Measurements from ENCODE around the gene TNFAIP8.

DNA sequence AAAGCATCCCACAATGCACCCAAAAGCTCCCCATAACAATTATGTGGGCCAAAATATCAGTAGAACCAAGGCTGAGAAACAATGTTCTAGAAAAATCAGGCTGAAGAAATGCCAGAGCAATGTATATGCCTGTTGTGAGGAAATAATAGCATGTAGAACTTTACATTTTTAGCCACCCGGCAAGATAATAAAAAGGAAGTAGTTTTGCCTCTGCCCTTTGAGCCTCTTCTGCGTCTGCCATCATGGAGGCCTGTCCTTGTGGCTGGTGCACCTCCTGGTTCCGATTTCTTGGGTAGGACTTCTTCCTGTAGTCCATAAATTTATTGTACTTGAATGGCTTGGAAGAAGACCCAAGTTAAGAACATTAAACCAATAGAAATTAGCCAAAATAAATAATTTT is 38.9 kb upstream of the TNFAIP8 start:
- TF ChIP-seq TCF12 (IDR thresholded peaks at IDR 0.05) (no peak), RAD21 (IDR thresholded peaks at IDR 0.05; ENCODE audit: low read length) (no peak), YY1 (IDR thresholded peaks at IDR 0.05; ENCODE audit: low read depth) (no peak), MEF2A (IDR thresholded peaks at IDR 0.05; ENCODE audit: borderline replicate concordance, low read depth) (no peak), MXI1 (IDR thresholded peaks at IDR 0.05; ENCODE audit: low read depth, low read length) (no peak), EP300 (IDR thresholded peaks at IDR 0.05; ENCODE audit: borderline replicate concordance in 1 of 2, low read depth in 1 of 2, low read length in 1 of 2) (no peak), ELF1 (IDR thresholded peaks at IDR 0.05) (no peak), RFX5 (IDR thresholded peaks at IDR 0.05; ENCODE audit: low read length) (no peak)
- TF ChIP-seq, protein P1, sequence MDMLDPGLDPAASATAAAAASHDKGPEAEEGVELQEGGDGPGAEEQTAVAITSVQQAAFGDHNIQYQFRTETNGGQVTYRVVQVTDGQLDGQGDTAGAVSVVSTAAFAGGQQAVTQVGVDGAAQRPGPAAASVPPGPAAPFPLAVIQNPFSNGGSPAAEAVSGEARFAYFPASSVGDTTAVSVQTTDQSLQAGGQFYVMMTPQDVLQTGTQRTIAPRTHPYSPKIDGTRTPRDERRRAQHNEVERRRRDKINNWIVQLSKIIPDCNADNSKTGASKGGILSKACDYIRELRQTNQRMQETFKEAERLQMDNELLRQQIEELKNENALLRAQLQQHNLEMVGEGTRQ (IDR thresholded peaks at IDR 0.05; ENCODE audit: borderline replicate concordance, low read depth, low read length): no peak
- TF ChIP-seq, protein P2, sequence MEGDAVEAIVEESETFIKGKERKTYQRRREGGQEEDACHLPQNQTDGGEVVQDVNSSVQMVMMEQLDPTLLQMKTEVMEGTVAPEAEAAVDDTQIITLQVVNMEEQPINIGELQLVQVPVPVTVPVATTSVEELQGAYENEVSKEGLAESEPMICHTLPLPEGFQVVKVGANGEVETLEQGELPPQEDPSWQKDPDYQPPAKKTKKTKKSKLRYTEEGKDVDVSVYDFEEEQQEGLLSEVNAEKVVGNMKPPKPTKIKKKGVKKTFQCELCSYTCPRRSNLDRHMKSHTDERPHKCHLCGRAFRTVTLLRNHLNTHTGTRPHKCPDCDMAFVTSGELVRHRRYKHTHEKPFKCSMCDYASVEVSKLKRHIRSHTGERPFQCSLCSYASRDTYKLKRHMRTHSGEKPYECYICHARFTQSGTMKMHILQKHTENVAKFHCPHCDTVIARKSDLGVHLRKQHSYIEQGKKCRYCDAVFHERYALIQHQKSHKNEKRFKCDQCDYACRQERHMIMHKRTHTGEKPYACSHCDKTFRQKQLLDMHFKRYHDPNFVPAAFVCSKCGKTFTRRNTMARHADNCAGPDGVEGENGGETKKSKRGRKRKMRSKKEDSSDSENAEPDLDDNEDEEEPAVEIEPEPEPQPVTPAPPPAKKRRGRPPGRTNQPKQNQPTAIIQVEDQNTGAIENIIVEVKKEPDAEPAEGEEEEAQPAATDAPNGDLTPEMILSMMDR (IDR thresholded peaks at IDR 0.05): no peak
- TF ChIP-seq, protein P3, sequence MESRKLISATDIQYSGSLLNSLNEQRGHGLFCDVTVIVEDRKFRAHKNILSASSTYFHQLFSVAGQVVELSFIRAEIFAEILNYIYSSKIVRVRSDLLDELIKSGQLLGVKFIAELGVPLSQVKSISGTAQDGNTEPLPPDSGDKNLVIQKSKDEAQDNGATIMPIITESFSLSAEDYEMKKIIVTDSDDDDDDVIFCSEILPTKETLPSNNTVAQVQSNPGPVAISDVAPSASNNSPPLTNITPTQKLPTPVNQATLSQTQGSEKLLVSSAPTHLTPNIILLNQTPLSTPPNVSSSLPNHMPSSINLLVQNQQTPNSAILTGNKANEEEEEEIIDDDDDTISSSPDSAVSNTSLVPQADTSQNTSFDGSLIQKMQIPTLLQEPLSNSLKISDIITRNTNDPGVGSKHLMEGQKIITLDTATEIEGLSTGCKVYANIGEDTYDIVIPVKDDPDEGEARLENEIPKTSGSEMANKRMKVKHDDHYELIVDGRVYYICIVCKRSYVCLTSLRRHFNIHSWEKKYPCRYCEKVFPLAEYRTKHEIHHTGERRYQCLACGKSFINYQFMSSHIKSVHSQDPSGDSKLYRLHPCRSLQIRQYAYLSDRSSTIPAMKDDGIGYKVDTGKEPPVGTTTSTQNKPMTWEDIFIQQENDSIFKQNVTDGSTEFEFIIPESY (IDR thresholded peaks at IDR 0.05; ENCODE audit: borderline replicate concordance, low read depth): no peak
- TF ChIP-seq, protein P4, sequence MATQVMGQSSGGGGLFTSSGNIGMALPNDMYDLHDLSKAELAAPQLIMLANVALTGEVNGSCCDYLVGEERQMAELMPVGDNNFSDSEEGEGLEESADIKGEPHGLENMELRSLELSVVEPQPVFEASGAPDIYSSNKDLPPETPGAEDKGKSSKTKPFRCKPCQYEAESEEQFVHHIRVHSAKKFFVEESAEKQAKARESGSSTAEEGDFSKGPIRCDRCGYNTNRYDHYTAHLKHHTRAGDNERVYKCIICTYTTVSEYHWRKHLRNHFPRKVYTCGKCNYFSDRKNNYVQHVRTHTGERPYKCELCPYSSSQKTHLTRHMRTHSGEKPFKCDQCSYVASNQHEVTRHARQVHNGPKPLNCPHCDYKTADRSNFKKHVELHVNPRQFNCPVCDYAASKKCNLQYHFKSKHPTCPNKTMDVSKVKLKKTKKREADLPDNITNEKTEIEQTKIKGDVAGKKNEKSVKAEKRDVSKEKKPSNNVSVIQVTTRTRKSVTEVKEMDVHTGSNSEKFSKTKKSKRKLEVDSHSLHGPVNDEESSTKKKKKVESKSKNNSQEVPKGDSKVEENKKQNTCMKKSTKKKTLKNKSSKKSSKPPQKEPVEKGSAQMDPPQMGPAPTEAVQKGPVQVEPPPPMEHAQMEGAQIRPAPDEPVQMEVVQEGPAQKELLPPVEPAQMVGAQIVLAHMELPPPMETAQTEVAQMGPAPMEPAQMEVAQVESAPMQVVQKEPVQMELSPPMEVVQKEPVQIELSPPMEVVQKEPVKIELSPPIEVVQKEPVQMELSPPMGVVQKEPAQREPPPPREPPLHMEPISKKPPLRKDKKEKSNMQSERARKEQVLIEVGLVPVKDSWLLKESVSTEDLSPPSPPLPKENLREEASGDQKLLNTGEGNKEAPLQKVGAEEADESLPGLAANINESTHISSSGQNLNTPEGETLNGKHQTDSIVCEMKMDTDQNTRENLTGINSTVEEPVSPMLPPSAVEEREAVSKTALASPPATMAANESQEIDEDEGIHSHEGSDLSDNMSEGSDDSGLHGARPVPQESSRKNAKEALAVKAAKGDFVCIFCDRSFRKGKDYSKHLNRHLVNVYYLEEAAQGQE (IDR thresholded peaks at IDR 0.05; ENCODE audit: low read depth, low read length): no peak

Measured in SK-N-SH (cell line).